NCI-H187 treated with DMSO at 0.1 percent for 48 hours (cell line): Measurements from ENCODE around the gene UNC119B.

ENCODE experiments used
- DNase-seq: peaks from one replicate; lab custom pipeline; 2025; lab: John Stamatoyannopoulos, UW

UNC119B gene

DNA sequence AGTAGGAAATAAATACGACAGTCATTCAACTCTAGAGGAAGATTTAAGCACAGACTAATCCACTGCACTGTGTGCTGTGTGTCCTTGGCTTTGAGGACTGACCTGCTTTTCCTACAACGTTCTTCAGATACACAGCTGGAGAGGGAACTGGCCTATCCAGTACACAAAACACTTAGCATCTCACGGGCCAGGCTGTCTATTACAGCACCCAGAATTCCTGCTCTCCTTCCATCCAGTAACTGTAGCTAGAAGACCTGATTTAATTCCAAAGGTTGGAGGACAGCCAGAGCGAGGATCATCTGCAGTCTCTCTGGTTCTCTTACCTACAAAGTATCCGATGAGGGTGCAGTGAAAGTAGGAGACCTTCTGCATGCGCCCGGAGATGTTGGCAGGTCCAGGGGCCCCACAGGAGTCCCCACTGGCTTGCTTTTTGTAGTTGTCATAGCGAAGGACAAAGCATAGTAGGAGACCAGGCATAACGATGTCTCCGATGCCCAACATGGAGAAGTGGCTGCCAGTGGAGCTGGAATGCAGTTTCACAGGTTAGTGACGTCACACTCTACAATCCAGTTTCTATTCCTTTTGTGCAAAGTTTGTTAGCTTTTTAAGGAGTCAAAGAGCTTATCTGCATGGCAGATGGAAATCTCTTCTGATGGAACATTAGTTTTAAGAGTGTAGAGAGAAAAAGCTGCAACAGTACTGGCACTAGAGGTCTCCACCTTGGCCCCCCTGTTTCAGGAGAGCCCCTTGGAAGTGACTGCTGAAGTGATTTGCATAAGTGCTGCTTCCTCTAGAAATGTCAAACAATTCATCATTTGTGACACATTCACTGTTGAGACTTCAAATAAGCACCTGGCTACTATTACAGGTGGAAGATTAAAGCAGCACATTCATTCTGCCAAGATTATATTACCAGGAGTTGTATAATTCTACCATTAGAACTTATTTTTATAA, 57.1 kb downstream of the UNC119B start:
- no peak for DNase-seq

DNA sequence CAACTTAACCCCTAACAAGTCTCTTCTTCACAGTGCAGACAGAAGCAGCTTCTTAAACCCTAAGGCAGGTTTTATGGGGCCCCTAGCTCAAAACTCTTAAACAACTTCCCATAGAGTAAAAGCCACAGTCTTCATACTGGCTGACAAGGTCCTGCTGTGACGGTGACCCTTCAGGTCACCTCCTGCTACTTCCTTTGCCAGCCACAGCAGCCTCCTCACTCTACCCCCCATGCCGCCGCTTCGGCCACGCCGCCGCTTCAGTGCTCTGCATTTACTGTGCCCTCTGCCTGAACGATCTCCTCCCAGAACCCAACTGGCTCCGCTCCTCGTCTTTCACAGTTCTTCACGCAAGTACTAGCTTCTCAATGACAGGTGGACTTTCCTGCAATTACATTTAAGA, 60.8 kb downstream of the UNC119B start:
- DNase-seq, result no peak
